HG02938 (cell line): ENCODE measurements around the gene GTPBP10.
A peak's percentile ranks its signal among the peaks of the same experiment; 100 is the strongest.
"Not testable (repeated sequence)": the region's sequence is repeated elsewhere in the genome, so short reads cannot be mapped to it uniquely, and the experiment has no call there.

ENCODE experiments used
- ATAC-seq: cut with Tn5 transposase; IDR thresholded peaks from one replicate; pipeline ENCODE4 v1.9.1; 2021; ENCODE audit warnings: mild to moderate bottlenecking, moderate library complexity; ENCODE audit not compliant: unreplicated experiment

GTPBP10 gene

DNA sequence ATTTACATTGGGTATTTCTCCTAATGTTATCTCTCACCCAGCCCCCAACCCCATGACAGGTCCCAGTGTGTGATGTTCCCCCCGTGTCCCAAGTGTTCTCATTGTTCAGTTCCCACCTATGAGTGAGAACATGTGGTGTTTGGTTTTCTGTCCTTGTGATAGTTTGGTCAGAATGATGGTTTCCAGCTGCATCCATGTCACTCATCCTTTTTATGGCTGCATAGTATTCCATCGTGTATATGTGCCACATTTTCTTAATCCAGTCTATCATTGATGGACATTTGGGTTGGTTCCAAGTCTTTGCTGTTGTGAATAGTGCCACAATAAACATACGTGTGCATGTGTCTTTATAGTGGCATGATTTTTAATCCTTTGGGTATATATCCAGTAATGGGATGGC, 3.5 kb downstream of the GTPBP10 start:
- ATAC-seq = not testable (repeated sequence)

DNA sequence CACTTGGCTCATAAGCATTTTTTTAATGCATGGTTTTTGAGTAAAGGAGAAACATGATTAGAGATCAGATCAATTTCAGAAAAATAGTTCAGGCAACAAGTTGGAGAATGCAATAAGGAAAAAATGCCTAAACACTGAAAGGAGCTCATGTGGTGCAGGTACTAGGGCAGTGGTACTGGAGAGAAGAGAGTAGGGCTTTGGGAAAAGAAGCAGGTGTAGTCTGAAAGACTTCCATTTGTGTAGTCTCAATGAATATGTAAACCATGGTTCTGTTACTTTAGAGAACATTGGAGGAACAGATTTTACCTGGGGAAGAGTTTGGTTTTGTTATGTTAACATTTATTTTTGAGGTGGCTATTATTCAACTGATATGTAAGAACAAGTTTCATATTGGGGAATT, 5.5 kb downstream of the GTPBP10 start:
- ATAC-seq = no peak

GRCh38 chr7:90383422-90383821, 36.9 kb downstream of the GTPBP10 start:
- ATAC-seq = no peak

GRCh38 chr7:90383861-90384260, 37.3 kb downstream of the GTPBP10 start:
- no peak for ATAC-seq

GRCh38 chr7:90384433-90384832, 37.9 kb downstream of the GTPBP10 start:
- ATAC-seq = no peak

- no peak for ATAC-seq
Measured at GRCh38 chr7:90387470-90388240, 41.1 kb downstream of the GTPBP10 start.

DNA sequence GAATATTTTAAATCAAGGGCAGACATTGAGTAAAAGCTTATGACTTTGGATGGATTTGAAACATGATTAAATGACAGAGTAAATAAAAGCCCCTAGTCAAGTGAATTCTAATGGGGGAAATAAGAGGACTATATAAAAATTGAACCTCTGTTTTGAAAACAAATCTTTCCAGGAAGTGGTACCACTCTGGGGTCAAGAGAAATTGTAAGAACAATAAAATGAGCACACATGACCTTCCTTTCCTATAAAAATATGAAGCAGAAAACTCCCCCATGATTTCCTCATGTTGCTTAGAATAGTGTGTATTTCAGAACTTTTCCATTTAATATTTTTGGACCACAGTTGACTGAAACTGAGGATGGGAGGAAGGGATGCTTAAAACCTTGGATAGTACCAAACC, 44.4 kb downstream of the GTPBP10 start:
- ATAC-seq = no peak

- no peak for ATAC-seq
Measured at GRCh38 chr7:90391488-90391887, 45.0 kb downstream of the GTPBP10 start.

DNA sequence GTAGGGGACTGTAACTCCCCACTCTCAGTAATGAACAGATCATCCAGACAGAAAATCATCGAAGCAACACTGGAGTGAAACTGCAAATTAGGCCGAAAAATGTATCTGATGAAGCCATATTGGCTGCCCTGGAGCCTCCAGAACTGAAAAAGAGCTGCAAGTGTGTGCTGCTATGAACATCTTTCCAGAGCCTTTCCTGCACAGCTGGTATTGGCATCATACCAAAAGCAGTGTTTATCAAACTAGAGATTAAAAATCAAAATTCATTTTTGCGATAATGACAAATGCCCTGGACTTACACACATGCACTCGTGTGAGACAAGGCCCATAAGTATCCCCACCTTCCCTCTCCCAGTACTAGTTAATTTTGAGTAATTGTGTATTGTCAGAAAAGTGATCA, 49.9 kb downstream of the GTPBP10 start:
- ATAC-seq = no peak

GRCh38 chr7:90401989-90402388, 55.5 kb downstream of the GTPBP10 start:
- ATAC-seq = no peak

DNA sequence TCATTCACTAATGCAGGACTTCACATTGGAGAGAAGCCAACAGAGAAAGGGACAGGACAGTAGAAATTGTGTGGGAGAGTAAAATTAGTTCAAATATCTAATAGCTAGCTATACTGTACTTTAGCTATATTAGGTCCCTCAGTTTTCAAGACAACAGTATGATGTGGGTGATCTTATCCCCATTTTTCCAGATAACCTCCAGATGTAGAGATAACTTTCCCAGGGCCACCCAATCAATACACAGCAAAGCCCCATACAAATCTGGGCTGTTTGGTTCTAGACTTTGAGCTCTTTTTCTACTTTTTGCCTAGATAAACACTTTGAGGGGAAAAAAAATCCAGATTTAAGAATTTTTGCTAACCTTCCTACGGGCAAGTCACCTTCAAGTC, 56.3 kb downstream of the GTPBP10 start:
- no peak for ATAC-seq

DNA sequence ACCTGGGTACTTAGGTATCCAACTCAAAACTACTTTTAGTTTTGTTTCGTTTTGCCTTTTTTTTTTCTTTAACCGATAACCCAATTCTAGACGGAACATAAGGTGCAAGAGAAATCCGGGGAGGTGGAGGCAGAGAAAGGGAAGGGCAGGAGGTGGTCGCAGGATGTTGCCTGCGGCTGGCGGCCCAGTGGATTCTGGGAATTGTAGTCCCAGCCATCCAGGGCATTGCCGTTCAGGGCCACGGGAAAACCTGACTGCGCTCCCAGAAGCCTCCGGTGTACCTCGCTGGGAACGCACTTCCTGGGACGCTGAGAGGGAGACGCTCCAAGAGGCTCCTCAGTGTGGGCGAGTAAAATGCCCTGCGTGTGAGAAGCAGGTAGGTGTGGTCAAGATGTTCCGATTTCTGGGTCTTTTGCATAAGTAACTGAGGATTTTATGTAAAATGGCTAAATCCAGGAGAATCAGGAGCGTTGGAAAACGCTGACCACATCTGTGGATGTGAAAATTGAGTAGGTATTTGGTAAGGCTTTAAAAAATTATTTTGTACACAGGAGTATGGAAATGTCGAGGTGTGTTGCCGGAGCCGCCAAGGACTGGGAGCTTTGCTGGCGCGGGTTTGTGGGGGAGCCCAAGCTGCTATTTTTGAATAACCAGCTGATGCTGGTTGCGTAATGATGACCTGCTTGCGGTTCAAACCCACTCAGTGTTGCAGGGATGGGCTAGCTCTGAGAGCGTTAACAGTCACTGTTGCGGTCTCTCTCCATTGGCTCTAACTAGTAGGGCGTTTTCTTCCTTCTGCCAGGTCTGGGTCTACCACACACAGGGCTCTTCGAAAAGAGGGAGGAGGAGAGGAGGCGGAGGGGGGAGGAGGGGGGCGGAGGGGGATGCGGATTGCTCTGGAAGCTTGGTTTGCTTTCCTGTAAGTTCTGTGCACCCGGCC, 56.9 kb downstream of the GTPBP10 start, which contains the start of gene CLDN12:
Gene CLDN12, plus strand, starts transcription at position 288 of the 940 bp plus-strand sequence. CDS start 9,216 bp downstream, outside the sequence.
- ATAC-seq = peak; percentile 99

DNA sequence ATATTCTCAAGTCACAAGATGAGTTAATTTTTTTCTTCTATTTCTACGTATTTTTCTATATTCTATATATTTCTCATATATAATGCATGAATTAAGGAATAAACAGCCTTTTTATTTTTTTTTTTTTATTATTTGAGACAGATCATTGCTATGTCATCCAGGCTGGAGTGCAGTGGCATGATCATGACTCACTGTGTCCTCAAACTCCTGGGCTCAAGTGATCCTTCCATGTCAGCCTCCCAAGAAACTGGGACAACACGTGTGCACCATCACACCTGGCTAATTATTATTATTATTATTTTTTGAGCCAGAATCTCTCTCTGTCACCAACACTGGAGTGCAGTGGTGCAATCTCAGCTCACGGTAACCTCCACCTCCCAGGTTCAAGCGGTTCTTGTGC, 58.3 kb downstream of the GTPBP10 start:
- no peak for ATAC-seq

- no peak for ATAC-seq
Measured at GRCh38 chr7:90407484-90407821, 60.9 kb downstream of the GTPBP10 start.

DNA sequence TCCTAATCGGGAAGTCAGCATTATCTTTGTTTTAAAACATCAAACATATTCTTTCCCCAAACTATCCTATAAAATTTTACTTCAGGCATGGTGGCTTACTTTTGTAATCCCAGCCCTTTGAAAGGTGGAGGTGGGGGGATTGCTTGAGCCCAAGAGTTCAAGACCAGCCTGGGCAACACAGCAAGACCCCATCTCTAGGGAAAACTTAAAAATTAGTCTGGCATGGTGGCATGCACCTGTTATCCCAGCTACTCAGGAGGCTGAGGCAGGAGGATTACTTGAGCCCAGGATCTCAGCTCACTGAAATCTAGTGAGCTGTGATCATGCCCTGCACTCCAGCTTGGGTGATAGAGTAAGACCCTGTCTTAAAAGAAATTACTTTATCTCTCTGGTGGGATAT, 61.6 kb downstream of the GTPBP10 start:
- ATAC-seq = no peak

- no peak for ATAC-seq
Measured at GRCh38 chr7:90409667-90410066, 63.2 kb downstream of the GTPBP10 start.

GRCh38 chr7:90411510-90411909, 65.0 kb downstream of the GTPBP10 start:
- no peak for ATAC-seq

- peak; percentile 51 for ATAC-seq
Measured at GRCh38 chr7:90412458-90413184, 66.1 kb downstream of the GTPBP10 start.

- ATAC-seq = no peak
Measured at GRCh38 chr7:90413185-90413528, 66.6 kb downstream of the GTPBP10 start.

- ATAC-seq = no peak
Measured at GRCh38 chr7:90421651-90422050, 75.1 kb downstream of the GTPBP10 start.

- peak; percentile 84 for ATAC-seq
Measured at GRCh38 chr7:90424720-90425119, 78.2 kb downstream of the GTPBP10 start.
